GM12891 (cell line): ENCODE measurements around the gene CRAT.

Source experiments
- POLR2A ChIP-seq: IDR thresholded peaks from 2 replicates; pipeline ENCODE4 v1.6.1; 2011; ENCODE audit warnings: low read depth, low read length, control low read depth
- POLR2AphosphoS5 ChIP-seq: IDR thresholded peaks from 2 replicates; pipeline ENCODE4 v1.6.1; 2011; ENCODE audit warnings: low read depth, low read length, control low read depth
- POU2F2 ChIP-seq: IDR thresholded peaks from 2 replicates; pipeline ENCODE4 v1.6.1; 2011; ENCODE audit warnings: low read depth, mild to moderate bottlenecking, control low read depth, low read length, moderate library complexity
- TAF1 ChIP-seq: IDR thresholded peaks from 2 replicates; pipeline ENCODE4 v1.6.1; 2011; ENCODE audit warnings: low read depth, low read length, control low read depth

GRCh38 chr9:129150672-129151211 lies 40.1 kb upstream of the CRAT start:
- TF ChIP-seq POLR2A: no peak
- no peak for TF ChIP-seq POU2F2
- TF ChIP-seq POLR2AphosphoS5: no peak
- TF ChIP-seq TAF1: no peak
